PC-3 (cell line): ENCODE results near the gene DNAJB2.

Source experiments
- CTCF ChIP-seq: fragments of 300-600 bp; sonication (generic); conservative IDR thresholded peaks from 2 replicates; pipeline ENCODE4 v1.5.1; 2017; ENCODE audit warnings: antibody characterized with exemption, low read depth, mild to moderate bottlenecking, low read length
- EZH2 ChIP-seq: fragments of 300-600 bp; sonication (generic); IDR thresholded peaks from one replicate; pipeline ENCODE4 v1.6.1; 2017; ENCODE audit warnings: antibody characterized with exemption, mild to moderate bottlenecking, low read length; ENCODE audit not compliant: unreplicated experiment

DNA sequence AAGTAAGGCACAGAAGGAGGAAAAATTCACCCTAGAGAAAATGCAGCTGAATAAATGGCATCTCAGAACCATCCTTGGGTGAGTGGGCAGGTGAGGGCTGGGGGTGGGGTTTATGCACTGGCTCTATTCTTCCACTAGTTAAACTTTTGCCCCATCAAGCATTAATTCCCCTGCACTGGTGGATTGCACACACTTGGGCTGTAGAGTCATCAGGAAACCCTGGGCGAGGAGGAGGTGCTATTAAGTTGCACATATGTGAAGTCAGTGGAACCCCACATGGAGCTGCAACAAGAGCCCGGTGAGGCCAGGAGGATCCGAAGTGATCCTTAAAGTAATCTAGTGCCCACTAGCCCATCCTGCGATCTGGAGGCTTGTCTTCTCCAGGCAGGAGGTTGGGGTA lies 6.8 kb upstream of the DNAJB2 start:
- TF ChIP-seq EZH2 (no peak), CTCF (no peak)
